Measurements from ENCODE around the gene BPIFB4. TPM values are rescaled to one million over a fixed set of nuclear protein-coding genes. Genes with fewer than 3 reads are reported as not detected.

The BPIFB4 gene
- total and polyA plus RNA-seq, 2 donors (not counting 1 experiment from before 2014, with no cell fraction given), result not detected

GRCh38 chr20:33059741-33060390 is 19.6 kb upstream of the BPIFB4 start:
- no peaks in the 10 kb centered on the region for H3K9me3 ChIP-seq (ENCODE audit: control extremely low read depth in 1 of 3, control insufficient read depth in 2 of 3, insufficient read depth in 1 of 3, low read length in 2 of 3)
- Mint-ChIP-seq H3K4me1 (no peaks in the 10 kb centered on the region), H3K27me3 (no peaks in the 10 kb centered on the region), H3K27ac (no peak overlapping the region), H3K4me3 (no peak overlapping the region), H3K9me3 (ENCODE audit: insufficient read depth) (no peaks in the 10 kb centered on the region)
- intact Hi-C loops (cut with micrococcal nuclease), result no loop called here
- H2AFZ ChIP-seq (ENCODE audit: insufficient read depth, low read depth, low read length, poor library complexity, severe bottlenecking), result no peak overlapping the region
- no peaks in the 10 kb centered on the region for H3K27me3 ChIP-seq (replicated peaks in 1 of 4; ENCODE audit: control extremely low read depth in 1 of 4, control insufficient read depth in 3 of 4, insufficient read depth in 4 of 4, low read length in 3 of 4)
- no peak overlapping the region for H3K27ac ChIP-seq (ENCODE audit: low read length in 2 of 2)
- H3K9ac ChIP-seq (ENCODE audit: low read length), result no peak overlapping the region
- H4K20me1 ChIP-seq (ENCODE audit: control insufficient read depth, insufficient read depth, low read length, poor library complexity, severe bottlenecking), result no peaks in the 10 kb centered on the region
- no peaks in the 10 kb centered on the region for H3K4me1 ChIP-seq (ENCODE audit: control insufficient read depth in 2 of 2, insufficient read depth in 2 of 2, low read length in 2 of 2)
- H3K79me2 ChIP-seq (ENCODE audit: control insufficient read depth, insufficient read depth, low read length), result no peaks in the 10 kb centered on the region
- DNase-seq, result no peak
- 89% methylated on average over 22 of the region's 22 CpGs for WGBS (ENCODE audit: insufficient coverage)
- H3K4me2 ChIP-seq (replicated peaks; ENCODE audit: low read depth, low read length, poor library complexity, severe bottlenecking), result no peak overlapping the region
- H3K36me3 ChIP-seq (replicated peaks in 1 of 2; ENCODE audit: control extremely low read depth in 1 of 2, control insufficient read depth in 1 of 2, extremely low read depth in 1 of 2, insufficient read depth in 2 of 2, low read length in 1 of 2), result no peaks in the 10 kb centered on the region
- ChIA-PET POLR2A (no interaction called here), CTCF (interaction anchor here (1.4 kb wide), 1 partner anchor 158 kb away, joined by 3 read pairs; no protein-coding TSS in a partner anchor)
- no peak for ATAC-seq (ENCODE audit: low read depth)
- H3K4me3 ChIP-seq (ENCODE audit: control extremely low read depth in 1 of 5, extremely low read depth in 1 of 5, insufficient read depth in 1 of 5, low read depth in 2 of 5, low read length in 4 of 5), result no peak overlapping the region
- no peak for TF ChIP-seq CTCF (IDR thresholded peaks at IDR 0.05)
- TF ChIP-seq EZH2 (IDR thresholded peaks at IDR 0.05; ENCODE audit: borderline replicate concordance, insufficient read depth, low read depth, low read length, poor library complexity, severe bottlenecking), result no peak

GRCh38 chr20:33061658-33062028 is 17.8 kb upstream of the BPIFB4 start:
- Histone ChIP-seq H3K27ac (ENCODE audit: low read length in 2 of 2) (no peak overlapping the region), H3K9ac (ENCODE audit: low read length) (no peak overlapping the region), H3K4me2 (replicated peaks; ENCODE audit: low read depth, low read length, poor library complexity, severe bottlenecking) (no peak overlapping the region), H3K27me3 (replicated peaks in 1 of 4; ENCODE audit: control extremely low read depth in 1 of 4, control insufficient read depth in 3 of 4, insufficient read depth in 4 of 4, low read length in 3 of 4) (no peaks in the 10 kb centered on the region), H3K9me3 (ENCODE audit: control extremely low read depth in 1 of 3, control insufficient read depth in 2 of 3, insufficient read depth in 1 of 3, low read length in 2 of 3) (no peaks in the 10 kb centered on the region), H3K79me2 (ENCODE audit: control insufficient read depth, insufficient read depth, low read length) (no peaks in the 10 kb centered on the region), H3K36me3 (replicated peaks in 1 of 2; ENCODE audit: control extremely low read depth in 1 of 2, control insufficient read depth in 1 of 2, extremely low read depth in 1 of 2, insufficient read depth in 2 of 2, low read length in 1 of 2) (no peaks in the 10 kb centered on the region), H4K20me1 (ENCODE audit: control insufficient read depth, insufficient read depth, low read length, poor library complexity, severe bottlenecking) (no peaks in the 10 kb centered on the region), H3K4me1 (ENCODE audit: control insufficient read depth in 2 of 2, insufficient read depth in 2 of 2, low read length in 2 of 2) (no peaks in the 10 kb centered on the region), H3K4me3 (ENCODE audit: control extremely low read depth in 1 of 5, extremely low read depth in 1 of 5, insufficient read depth in 1 of 5, low read depth in 2 of 5, low read length in 4 of 5) (no peak overlapping the region), H2AFZ (ENCODE audit: insufficient read depth, low read depth, low read length, poor library complexity, severe bottlenecking) (no peak overlapping the region)
- H3K9me3 Mint-ChIP-seq (ENCODE audit: insufficient read depth), result no peaks in the 10 kb centered on the region
- no peak for TF ChIP-seq EZH2 (IDR thresholded peaks at IDR 0.05; ENCODE audit: borderline replicate concordance, insufficient read depth, low read depth, low read length, poor library complexity, severe bottlenecking)
- TF ChIP-seq CTCF (IDR thresholded peaks at IDR 0.05), result no peak
- no peaks in the 10 kb centered on the region for H3K27me3 Mint-ChIP-seq
- no peak overlapping the region for H3K4me3 Mint-ChIP-seq
- ChIA-PET POLR2A (no interaction called here), CTCF (no interaction called here)
- H3K4me1 Mint-ChIP-seq, result no peaks in the 10 kb centered on the region
- DNase-seq, result no peak
- 81% methylated on average over 8 of the region's 14 CpGs for WGBS (ENCODE audit: insufficient coverage)
- H3K27ac Mint-ChIP-seq, result no peak overlapping the region
- intact Hi-C loops (cut with micrococcal nuclease), result no loop called here
- no peak for ATAC-seq (ENCODE audit: low read depth)
